ENCODE results near the gene SMPD4.
"Not testable (repeated sequence)": the region's sequence is repeated elsewhere in the genome, so short reads cannot be mapped to it uniquely, and the experiment has no call there.

The SMPD4 gene

DNA sequence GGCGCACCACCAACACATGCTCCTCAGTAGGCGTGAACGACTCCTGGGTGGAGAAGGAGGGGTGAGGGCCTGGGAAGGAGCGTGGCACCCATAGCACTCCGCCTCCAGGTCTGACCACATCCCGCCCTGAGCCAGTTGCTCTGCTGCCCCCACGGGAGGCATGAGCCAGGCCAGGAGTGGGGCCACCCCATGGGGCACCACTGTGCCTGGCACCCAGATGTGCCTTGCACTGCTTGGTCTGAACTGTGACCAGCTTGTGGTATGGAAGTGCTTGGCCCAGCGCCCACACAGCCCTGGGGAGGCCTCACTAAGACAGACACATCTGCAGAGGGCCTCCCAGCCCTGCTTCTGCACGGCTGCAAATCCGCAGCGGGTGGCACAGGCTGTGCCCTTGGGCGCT is 24.0 kb downstream of the SMPD4 start:
- DNase-seq = not testable (repeated sequence)

DNA sequence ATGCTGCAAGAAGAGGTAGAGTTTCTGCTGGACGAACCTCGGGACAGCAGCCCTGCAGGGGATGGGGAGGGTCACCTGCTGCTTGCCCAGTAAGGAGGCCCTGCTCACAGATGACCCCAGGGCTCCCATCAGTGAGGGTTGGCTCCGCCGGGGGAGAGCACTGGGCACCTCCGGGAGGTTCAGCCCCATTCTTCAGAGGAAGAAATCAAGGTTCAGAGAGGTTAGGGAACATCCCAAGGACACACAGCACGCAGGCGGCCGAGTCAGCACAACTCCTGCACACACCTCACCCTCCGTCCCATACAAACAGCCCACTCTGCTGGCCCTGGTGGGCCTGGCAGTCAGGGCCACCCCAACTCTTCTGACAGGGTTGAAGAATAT is 24.8 kb downstream of the SMPD4 start:
- no peak for DNase-seq

DNA sequence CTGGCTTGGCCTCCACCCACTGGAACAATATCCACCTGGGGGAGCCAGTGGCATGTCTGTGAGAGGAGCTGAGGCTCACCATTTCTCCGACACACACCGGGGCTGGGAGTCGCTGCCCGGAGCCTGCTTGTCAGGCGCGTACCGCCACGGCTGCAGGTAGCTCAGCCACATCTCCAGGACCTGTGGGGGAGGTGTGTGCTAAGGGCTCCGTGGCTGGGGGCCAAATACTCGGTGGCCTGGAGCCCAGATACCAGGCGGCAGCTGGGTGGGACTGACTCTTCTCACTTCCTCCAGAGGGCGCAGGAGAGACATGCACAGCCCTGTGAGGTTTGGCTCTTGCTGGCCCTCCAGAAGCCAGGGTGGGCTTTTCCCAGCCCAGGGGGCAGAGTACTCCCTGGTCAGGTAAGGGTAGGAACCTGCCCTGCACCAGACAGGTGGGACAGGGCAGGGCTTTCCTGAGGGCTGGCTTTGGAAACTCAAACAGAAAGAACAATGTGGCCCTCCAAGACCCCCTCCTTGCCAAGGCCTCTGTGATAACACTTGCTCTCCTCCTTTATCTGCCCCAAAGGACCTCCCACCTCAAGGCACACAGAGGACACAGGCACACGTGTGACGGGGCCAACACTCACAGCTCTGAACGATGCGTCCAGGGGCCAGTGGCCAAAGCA is 25.3 kb downstream of the SMPD4 start:
- peak; percentile 81 for DNase-seq

DNA sequence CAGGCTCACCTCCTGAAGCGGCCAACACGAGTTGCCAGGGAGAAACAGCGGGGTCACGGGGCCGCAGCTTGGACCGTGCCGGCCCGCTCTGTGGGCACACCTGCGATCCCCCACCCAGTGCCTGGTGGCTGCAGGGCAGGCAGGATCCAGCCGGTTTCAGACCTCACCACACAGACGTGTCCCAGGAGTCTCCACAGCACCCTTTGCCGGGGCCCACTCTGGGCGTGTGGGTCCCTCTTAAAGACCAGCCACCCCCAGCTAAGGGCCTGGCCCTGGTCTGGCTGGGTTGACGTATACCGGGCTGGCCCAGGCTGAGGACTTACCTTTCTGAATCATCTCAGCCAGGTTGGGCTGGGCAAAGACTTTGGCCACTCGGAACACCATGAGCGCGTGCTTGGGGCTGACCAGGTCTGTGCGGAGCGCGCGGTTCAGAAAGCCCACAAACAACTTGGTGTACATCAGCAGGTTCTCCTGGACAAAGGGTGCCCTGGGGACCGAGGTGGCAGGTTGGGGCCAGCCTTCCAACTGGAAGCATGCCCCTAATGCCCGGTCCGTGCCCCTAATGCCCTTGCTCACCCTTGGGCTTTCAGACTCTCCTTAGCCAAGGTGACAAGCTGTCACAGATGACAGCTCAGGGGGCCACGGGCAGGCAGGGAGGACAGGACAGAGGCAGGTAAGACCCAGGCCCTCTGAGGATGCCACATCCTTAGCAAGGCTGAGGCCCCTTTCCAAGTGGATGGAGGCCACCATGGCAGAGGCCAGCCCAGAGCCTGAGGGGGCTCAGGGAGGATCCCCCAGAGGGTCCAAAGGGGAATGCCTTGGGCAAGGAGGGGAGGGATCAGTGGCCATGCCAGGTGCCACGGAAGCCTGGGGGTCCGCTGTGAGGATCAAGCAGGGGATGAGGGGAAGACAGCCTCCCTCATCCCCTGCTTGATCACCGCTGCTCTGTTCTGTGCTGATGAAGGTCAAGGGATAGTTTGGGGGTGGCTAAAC is 26.3 kb downstream of the SMPD4 start:
- no peak for DNase-seq

DNA sequence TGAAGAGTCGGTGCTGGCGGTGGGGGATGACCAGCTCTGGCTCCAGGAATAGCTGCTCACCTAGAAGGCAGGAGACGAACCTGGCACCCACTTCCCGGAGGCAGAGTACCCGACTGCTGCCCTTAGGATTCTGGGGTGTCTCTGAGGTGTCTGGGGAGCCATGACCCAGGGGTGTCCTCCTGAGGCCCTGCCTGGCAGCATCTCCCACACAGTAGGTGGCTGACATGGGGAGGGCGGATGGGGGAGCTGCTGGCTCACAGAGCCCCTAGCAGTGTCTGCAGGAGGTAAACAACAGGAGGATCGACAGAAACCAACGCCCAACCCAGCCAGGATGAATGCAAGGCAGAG is 27.0 kb downstream of the SMPD4 start:
- not testable (repeated sequence) for DNase-seq

DNA sequence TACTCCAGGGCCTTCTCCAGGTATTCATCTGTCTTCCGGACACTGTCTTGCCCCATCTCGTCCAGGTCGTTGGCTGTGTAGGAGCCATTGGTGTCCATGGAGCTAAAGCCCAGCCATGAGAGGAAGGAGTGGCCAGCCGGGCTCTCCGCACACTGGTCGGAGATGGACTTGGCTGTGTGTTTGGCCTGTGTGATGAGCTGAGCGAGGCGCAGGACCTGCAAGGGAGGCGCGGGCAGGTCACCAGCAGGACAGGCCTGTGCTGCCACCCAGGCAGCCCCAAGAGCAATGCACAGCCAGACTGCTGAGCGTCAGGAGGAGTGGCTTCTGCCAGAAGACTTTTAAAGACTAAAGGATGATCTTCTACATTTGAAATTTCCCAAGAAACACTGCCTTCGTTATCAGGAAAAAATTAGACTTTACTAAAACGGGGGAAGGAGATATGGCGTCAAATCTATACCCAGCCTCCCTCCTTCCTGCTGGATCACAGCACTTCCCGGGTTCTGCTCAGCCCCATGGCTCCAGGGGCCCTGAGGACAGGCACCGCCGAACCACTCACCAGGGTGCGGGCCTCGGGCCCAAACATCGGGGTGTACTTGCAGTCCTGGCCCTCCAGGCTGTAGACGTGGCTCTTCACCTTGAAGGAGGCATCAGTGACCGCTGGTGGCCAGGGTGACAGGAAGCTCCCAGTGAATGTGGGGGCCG is 27.5 kb downstream of the SMPD4 start:
- not testable (repeated sequence) for DNase-seq

DNA sequence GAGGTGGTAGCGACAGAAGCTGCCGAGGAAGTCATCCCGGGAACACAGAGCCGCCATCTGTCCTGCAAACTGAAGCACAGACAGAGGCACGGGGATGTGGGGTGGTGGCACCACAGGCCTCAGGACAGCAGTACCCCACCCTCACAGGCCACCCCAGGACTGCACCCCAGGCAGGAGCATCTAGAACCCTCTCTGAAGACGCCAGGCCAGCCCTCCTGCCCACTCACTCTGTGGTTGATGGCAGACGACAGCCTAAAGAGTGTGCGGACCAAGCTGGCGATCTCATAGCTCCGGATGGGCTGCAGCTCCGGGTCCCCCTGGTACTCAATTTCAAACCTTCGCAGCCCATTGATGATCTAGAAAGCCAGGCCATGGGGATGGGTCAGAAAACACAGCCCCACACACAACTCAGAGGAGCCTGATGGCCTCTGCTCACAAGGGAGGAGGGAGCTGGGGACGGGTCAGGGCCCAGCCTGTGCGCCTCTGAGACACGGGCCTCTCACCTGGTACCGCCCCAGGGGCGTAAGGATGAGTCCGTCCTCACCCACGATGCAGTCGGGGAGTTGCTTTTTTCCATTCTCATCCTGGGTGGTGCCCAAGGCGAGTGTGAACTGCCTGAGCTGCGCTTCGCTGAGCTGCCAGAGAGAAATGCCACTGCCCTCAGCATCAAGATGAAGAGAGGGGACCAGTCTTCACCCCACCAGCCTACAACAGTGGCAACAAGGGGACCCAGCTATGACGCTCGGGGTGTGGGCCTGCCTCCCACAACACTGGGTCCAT is 28.4 kb downstream of the SMPD4 start:
- DNase-seq = no peak

DNA sequence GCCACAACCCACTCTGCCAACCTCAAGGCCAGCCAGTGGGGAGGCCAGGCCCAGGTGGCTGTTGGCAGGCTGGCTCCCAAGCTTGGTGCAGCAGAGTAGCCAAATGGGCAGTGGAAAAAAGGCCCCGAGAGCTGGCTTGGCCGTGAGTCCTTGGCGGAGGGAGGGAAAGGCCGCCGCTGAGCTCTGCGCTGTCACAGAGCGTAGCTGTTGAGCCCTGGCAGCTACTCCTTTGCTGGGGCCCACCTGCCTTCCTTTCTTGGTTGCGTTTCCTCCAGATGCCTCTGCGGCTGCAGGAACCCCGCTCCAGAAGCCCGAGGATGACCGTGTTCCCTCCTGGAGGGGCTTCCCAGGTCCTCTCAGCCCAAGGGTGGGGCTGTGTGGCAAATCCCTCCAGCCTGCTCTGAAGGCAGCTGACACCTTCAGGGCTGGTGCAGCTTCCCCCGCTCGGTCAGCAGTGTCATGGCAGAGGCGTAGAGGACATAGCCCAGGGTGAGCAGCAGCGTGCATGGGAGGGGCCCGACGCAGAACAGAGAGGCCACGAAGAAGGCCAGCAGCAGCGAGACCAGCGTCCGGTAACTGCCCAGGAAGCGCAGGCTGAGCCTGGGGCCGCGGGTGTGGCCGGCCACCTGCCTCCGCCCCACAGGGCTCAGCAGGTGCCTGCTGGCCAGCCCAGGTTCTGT is 29.1 kb downstream of the SMPD4 start:
- not testable (repeated sequence) for DNase-seq

DNA sequence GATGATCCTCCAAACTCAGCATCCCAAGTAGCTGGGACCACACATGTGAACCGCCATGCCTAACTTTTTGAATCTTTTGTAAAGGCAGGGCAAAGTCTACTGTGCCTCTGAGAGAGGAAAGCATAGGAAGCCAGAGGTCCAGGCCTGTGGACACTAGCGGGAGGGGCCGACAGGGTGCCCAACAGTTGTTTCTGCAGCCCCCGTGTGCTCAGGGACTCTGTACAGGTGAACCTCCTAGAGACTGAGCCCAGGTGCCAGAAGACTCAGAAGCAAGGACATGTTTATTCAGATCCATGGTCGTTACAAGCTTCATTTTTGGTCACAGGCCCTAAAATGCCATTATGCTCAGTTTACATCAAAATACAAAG is 30.3 kb downstream of the SMPD4 start:
- DNase-seq = not testable (repeated sequence)

DNA sequence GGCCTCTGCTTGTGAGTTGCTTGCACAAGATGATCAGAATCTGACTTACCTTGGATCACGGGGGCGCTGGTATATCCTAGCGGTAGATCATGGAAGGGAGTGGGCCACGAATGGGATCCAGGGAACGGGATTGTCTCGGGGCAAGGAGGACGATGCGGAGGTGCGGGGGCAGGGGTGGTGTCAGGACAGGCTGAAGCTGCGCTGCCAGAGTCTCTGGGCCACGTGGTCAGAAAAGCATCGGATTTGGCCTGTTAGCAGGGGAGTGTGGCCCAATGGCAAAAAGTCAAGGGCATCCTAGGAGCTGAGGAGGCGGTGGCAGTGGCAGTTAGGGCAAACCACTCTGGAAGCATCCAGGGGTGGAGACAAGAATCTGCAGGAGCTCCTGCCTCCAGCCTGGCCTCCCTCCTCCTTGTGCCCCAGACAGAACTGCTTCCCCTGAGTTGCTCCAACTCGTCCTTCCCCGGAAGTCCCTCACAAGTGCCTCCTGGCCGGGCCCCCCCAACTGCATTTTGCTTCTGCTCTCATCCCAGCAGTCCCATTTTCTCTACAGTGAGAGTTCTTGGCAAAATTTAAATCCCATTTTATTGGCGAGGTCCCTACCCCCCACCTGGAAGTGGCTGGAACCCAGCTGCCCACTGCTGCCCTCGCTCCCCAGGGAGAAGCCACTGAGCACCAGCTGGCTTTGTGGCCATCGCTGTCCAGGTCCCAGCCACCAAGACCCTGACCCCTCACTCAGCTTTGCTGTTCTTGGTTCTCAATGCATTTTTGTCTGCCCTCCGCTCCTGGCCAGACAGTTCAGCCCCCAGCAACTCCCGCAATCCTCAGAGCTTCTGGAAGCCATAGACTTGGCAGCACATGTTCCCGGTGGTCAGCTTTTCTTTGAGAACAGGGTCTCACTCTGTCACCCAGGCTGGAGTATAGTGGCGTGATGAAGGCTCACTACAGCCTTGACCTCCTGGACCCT is 30.9 kb downstream of the SMPD4 start:
- DNase-seq = no peak

DNA sequence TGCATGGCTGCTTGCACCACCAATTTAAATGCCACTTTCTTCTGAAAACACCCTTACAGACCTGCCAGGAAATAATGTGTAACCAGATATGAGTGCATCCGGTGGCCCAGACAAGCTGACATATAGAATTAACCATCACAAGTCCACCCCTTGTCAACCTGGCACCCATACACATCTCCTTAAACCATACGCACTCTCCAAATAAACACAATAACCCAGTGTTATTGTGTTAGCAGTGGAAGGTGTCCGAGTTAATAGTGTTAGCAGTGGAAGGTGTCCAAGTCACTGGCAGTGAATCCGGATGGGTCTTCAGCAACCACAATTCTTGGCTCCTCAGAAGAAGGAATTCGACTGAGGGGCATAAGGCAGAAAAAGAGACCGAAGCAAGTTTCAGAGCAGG is 32.9 kb downstream of the SMPD4 start:
- not testable (repeated sequence) for DNase-seq

DNA sequence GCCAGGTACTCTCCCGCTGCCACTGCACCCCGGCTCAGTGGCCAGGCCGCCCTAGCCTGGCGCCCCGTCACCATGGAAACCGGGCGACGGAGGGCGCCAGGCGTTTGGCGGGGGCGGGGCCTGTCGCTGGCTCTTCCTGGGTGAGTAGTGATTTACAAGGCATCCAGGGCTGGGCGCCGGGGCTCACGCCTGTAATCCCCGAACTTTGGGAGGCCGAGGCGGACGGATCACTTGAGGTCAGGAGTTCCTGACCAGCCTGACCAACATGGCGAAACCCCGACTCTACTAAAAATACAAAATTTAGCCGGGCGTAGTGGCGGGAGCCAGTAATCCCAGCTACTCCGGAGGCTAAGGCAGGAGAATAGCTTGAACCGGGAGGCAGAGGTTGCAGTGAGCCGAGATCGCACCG is 36.4 kb downstream of the SMPD4 start, which contains the start of gene CCDC74B:
Gene CCDC74B (minus strand): TSS at position 107 of the 409 bp plus-strand sequence. CDS start 116 bp downstream, outside the sequence.
- peak; percentile 73 for DNase-seq

DNA sequence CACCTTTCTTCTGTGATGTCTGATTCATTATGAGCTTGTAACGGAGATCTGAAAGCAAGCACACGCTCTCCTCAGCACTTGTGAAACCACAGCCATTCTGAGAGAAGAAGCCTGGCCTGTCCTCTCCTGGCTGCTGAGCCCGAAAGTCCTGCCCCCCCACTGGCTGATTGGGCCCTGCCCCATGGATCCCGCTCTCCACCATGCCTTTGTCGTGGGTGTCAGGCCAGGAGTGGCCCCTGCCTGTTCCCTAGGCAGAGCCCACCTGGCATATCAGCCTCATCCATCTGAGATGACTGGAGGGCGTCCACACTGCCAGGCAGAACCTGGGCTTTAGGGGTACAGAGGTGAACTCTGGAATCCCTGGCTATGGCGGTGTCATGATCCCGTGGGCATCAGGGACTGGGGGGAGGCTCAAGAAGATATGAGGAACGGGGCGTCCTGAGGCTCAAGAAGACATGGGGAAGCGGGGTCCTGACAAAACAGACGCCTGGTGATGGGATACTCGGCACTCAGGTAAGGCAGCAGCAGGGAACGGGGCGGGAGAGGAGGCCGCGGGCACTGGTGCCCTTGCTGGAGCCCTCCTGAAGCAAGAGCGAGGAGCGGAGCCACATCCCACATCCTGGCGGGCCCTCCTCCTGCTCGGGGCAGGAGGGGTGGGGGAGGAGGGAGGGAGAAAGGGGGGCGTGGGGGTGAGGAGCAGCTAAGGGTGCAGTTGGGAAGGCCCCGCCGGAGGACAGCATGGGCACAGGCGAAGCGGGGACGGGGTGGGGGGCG is 37.9 kb downstream of the SMPD4 start:
- peak; percentile 62 for DNase-seq

DNA sequence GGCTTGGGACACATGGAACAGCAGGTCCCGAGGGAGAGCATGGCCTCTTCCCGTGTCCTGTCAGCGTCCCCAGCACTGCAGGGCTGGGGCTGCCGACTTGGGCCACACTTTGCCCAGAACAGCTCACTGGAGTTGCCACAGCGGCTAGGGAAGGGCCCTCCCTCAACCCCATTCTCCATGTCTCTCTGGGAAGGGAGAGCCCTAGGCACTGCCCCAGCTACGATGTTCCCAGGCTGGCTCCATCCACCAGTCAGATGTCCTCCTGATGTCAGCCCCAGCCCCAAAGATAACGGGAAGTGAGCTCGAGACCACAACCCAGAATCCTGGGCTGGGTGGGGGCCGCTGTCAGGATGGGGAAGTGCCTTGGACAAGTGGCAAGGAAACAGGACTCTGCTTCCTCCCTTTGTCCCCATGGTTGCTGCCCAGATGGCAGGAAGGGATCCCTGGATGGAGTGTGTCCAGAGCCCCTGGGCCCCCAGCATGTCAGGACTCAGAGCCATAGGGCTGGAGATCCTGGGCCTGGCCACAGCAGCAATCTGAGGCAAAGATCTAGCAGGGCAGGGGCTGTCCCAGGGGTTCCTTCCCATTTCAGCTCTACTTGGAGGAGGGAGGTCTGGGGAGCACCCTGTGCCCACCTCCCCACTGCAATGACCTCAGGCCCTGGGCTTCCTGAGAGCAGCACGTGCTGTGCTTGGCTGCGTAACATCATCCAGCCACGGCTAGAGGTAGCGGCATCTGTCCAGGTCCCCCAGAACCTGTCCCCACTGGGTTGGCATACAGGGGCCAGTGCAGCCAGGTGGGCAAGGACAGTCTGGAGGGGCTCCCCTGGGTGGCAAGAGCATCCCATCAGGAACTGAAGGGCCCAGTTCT is 38.8 kb downstream of the SMPD4 start:
- peak; percentile 29 for DNase-seq

DNA sequence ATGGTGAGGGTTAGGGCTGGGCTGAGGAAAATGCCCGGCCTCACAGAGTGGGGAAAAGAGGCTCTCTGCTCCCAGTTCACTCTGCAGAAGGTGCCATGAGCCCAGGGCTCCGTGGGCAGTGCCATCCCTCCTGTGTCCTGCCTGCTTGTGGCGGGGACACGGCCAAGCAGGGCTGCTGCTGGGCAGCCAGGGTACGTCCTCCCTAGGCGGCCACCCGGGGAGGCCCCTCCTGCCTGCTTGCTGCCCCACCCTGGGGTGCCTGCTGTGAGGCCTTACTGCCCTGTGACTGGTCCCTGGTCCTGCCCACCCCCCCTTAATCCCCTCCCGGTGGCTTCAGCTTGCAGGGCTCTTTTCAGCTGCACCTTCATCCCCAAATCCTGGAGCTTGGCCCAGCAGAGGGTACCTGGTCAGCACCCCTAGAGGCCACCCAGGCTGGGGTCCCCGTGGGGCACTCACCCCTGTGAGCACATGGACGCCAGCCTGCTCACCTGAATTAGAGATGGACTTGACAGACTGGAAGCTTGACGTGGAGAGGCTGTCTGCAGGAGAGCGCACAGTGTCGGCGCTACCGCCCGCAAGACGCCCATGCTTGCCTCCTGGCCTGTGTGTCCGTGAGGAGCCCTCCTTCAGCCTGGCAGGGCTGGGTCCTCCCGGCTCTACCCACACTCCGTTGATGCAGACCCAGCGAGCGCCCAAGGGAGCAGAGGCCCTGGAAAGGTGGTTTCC is 39.6 kb downstream of the SMPD4 start:
- DNase-seq = peak; percentile 40

DNA sequence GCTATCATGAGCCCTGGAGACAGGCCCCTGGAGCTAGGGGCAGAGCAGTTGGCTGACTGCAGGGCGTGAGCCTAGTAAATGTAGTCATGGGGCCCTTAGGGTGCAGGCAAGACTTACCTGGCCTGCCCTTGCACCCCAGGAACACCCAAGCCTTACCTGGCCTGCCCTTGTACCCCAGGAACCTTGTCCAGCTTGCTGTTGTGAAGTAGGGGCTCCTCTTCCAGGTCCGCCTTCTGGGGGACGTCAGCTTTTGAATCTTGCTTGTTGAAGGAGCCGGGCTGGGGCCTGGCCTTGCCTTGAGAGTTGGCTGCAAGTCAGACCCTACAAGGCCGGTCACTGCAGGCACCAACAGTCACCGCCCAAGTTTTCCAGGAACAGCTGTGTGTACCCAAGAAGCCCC is 40.4 kb downstream of the SMPD4 start:
- peak; percentile 12 for DNase-seq

DNA sequence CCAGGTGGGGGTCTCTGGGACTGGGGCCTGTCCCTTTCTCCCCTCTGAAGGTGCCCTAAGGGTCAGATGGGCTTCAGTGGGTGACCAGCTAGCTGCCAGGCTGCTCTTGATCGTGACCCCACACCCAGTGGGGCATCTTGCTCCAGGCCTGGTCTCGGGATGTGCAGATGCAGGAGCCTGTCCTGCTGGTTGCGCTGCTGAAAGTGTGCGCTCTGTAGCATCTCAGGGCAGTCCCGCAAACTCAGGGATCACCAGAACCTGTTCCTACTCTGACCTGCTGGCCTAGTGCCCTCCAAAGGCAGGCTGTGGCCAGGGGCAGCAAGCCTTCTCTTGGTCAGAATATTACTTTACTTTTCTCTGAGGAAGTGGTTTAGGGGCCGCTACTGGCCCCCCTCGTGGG is 40.9 kb downstream of the SMPD4 start:
- DNase-seq = peak; percentile 1

All from islet precursor cell (in vitro differentiated cells).